ENCODE measurements around the gene ANO6. TPM values are rescaled to one million over a fixed set of nuclear protein-coding genes. Genes with fewer than 3 reads are reported as not detected.
"Not testable (repeated sequence)": the region's sequence is repeated elsewhere in the genome, so short reads cannot be mapped to it uniquely, and the experiment has no call there.

The ANO6 gene
- total RNA-seq, 2 experiments from 2014 or later = 29.2 to 29.8 TPM

DNA sequence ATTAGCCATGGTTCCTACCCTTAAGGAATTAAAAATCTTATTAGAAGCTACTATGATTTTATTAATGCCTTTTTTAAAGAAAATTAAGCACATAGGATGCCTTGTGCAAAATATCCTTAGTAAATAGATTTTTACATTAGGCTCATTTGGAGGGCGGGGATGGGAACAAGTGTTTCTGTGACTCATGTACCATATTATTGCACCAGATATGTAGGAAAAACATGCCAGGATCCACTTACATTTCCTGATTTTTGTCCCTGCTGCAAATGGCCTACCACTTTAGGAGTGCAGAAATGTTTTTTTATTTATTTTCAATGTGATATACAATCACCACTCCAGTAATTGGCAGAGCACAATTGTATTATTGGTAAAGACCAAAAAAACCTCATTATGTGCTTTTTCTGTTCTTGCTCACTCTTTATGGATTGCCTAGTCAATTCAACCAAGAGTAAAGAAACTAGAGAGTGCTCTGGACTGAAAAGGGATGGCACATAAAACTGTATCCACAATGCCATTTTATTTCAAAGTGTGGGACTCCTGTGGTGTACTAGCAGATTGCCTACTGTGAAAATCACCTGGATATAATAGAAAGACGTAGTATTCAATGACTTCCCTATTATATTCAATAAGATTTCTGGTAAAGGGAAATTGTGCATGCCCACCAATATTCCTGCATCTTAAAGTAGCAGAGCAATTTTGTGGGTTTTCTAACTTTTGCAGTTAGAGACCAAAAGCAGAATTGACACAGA is 86.9 kb downstream of the ANO6 start:
- no peaks in the 10 kb centered on the region for H3K9me3 Mint-ChIP-seq
- no peaks in the 10 kb centered on the region for H3K4me1 Mint-ChIP-seq
- DNase-seq = no peak
- H3K4me3 Mint-ChIP-seq = no peak overlapping the region
- ChIA-PET POLR2A (no interaction called here), CTCF (no interaction called here)
- no peaks in the 10 kb centered on the region for H3K27me3 Mint-ChIP-seq
- peaks cover 11% of the 10 kb centered on the region for H3K36me3 Mint-ChIP-seq (ENCODE audit: low read depth)
- H3K27ac Mint-ChIP-seq = no peak overlapping the region

DNA sequence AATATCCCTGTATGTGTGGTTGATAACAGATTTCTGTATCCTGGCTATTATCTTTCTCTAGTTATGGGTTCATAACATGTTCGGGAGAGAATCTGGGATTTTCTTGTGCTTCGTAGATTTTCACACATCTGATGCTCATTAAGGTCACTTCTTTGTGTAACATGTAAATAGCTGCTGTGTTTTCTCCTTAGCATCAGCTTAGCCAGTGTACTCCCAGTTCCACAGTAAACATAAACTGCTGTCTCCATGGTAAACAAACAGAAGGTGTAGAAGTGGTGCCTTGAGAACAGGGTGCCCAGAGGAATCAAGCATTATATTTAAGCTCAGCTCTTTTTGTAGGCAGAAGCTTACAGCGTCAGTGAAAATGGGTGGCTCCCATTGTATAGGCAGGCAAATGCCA is 88.0 kb downstream of the ANO6 start:
- ChIA-PET POLR2A (no interaction called here), CTCF (no interaction called here)

DNA sequence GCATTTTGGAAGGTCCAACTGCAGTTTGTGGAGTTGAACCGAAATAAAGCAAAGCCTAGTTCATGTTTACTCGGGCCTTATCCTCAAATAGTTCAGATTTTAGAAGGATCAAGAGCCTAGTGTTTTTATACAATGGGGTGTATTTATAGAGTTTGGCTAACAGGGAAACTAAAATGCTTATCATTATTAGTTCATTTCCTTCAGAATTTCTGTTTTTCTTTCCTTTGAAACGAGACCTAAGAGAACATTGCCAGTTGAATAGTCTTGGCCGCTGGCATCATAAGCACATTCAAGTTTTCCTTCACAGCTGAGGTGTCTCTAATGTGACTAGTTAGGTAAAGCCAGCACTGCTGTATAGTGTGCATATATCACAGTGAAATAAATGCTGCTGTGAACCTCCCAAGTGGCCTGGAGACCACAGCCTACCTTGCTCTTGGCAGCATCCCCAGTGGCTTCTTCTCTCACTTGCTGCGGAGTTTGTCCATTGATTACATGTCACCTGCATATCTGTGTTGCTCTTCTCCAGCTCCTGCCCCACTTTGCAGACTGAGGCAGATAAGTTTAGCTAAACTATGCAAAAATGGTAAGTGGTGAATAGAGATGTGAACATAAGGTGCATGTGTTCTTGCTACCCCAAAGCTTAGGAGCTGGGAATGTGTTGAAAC is 88.8 kb downstream of the ANO6 start:
- H3K27ac Mint-ChIP-seq = no peak overlapping the region
- no peak overlapping the region for H3K4me3 Mint-ChIP-seq
- no peaks in the 10 kb centered on the region for H3K27me3 Mint-ChIP-seq
- ChIA-PET POLR2A (interaction anchor here (0.5 kb wide), 1 partner anchor 71 kb away, joined by 4 read pairs; no protein-coding TSS in a partner anchor), CTCF (no interaction called here)
- DNase-seq = no peak
- H3K36me3 Mint-ChIP-seq (ENCODE audit: low read depth) = peaks cover 11% of the 10 kb centered on the region
- no peaks in the 10 kb centered on the region for H3K4me1 Mint-ChIP-seq
- H3K9me3 Mint-ChIP-seq = no peaks in the 10 kb centered on the region

More for the DNA sequence above, 88.0 kb downstream of the ANO6 start:
- peaks cover 11% of the 10 kb centered on the region for H3K36me3 Mint-ChIP-seq (ENCODE audit: low read depth)
- H3K9me3 Mint-ChIP-seq = no peaks in the 10 kb centered on the region
- H3K4me3 Mint-ChIP-seq = no peak overlapping the region
- DNase-seq = no peak
- H3K27ac Mint-ChIP-seq = no peak overlapping the region
- H3K27me3 Mint-ChIP-seq = no peaks in the 10 kb centered on the region
- H3K4me1 Mint-ChIP-seq = no peaks in the 10 kb centered on the region

DNA sequence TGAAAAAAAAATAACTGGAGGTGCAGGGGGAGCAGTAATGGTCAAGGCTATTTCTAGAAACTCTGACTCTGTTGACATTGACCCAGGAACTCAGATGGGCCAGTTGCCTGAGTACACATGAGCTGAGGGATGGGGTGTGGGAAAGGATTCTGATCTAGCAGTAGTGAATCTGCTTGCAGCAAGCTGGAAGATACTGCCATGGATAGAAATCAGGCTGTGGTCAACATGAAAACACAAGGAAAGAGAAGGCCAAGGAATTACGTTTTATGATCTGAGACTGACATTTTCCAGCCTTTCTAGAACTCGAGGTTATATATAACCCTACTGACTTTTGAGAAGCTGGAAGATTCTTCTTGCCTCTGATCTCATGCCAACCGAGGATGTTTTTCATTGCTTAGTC is 90.0 kb downstream of the ANO6 start:
- H3K4me1 Mint-ChIP-seq = no peaks in the 10 kb centered on the region

DNA sequence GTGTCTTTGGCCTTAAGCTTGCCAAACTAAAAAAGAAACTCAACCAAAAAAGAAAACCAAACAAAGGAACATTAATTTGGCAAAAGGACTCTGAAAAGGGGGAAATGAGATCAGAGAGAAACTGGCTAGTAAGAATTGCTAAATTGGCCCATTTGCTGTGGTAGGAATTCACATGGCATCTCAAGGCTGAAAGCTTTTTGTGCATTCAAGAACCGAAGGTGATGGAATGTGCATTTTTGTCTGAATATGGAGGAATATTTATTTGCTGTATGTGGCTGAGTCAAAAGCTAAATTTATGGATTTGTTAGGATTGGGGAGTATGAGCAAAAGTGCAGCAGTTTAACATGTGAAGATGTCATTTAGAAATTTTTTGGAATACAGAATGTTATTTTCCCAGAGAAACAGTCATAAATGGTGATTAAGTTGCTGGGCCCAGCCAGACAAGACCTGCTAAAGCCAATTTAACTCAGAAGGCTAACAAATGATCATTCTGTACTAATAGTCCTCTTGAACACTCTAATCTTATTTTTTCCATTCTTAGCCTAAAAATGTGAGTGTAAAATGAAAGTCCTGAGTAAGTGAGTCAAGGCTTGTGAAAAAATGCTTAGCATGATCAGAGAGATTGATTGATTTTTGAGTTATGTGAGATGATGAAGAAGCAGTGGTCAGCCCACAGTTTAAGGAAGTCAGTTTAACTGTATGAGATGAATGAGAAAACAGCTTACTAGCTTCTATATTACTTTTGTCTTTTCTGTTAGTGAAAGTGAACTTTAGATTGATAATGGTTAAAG is 94.1 kb downstream of the ANO6 start:
- H3K9me3 Mint-ChIP-seq = peaks cover 4% of the 10 kb centered on the region
- no peaks in the 10 kb centered on the region for H3K27me3 Mint-ChIP-seq
- peaks cover 12% of the 10 kb centered on the region for H3K36me3 Mint-ChIP-seq (ENCODE audit: low read depth)
- ChIA-PET POLR2A (no interaction called here), CTCF (no interaction called here)
- H3K4me1 Mint-ChIP-seq = peaks cover 4% of the 10 kb centered on the region
- H3K4me3 Mint-ChIP-seq = no peak overlapping the region
- H3K27ac Mint-ChIP-seq = no peak overlapping the region
- DNase-seq = no peak

More for the DNA sequence above, 90.0 kb downstream of the ANO6 start:
- Mint-ChIP-seq H3K27me3 (no peaks in the 10 kb centered on the region), H3K4me3 (no peak overlapping the region), H3K36me3 (ENCODE audit: low read depth) (peaks cover 11% of the 10 kb centered on the region), H3K27ac (no peak overlapping the region), H3K9me3 (no peaks in the 10 kb centered on the region)
- POLR2A ChIA-PET = no interaction called here
- no peak for DNase-seq
- CTCF ChIA-PET = no interaction called here

DNA sequence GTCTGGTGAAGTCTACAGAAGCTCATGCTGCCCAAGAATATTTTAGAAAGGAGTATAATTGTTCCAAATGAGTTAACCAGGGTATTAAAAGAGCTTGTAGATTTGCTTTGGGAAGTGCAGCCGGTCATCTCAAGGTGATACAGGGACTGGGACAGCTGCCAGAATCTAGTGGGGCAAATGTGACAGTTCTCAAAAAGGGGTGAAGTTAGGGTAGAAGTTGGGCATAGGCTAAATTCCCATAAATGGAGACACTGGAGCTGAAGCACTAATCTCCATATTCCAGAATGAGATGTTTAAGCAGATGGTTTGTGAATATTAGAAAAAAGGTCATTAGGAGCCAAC is 94.7 kb downstream of the ANO6 start:
- POLR2A ChIA-PET = no interaction called here
- Mint-ChIP-seq H3K9me3 (peaks cover 9% of the 10 kb centered on the region), H3K27me3 (no peaks in the 10 kb centered on the region), H3K27ac (no peak overlapping the region), H3K4me1 (peaks cover 10% of the 10 kb centered on the region), H3K36me3 (ENCODE audit: low read depth) (peaks cover 15% of the 10 kb centered on the region), H3K4me3 (no peak overlapping the region)
- DNase-seq = no peak
- CTCF ChIA-PET = no interaction called here

DNA sequence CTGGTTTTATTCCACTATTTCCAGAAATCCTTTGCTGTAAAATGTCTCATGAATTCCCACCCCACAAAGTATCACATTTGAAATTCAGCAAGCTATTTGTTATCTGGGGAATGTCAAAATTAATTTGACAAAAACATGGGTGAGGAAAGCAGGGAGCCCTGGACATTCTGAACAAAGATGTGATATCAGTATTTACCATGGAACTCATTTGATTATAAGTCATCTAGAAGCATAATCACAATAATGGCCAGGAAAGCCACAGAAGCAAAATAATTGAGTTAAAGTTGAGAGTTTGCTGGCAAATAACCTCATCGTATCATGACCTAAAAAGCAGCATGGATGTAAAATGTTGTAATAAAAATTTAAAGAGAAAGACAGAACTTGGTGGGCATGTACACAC is 96.1 kb downstream of the ANO6 start:
- ChIA-PET CTCF (no interaction called here), POLR2A (no interaction called here)
- H3K27me3 Mint-ChIP-seq = no peaks in the 10 kb centered on the region
- H3K4me3 Mint-ChIP-seq = no peak overlapping the region
- H3K4me1 Mint-ChIP-seq = peaks cover 12% of the 10 kb centered on the region
- H3K36me3 Mint-ChIP-seq (ENCODE audit: low read depth) = peaks cover 19% of the 10 kb centered on the region
- peaks cover 9% of the 10 kb centered on the region for H3K9me3 Mint-ChIP-seq
- DNase-seq = no peak
- no peak overlapping the region for H3K27ac Mint-ChIP-seq

DNA sequence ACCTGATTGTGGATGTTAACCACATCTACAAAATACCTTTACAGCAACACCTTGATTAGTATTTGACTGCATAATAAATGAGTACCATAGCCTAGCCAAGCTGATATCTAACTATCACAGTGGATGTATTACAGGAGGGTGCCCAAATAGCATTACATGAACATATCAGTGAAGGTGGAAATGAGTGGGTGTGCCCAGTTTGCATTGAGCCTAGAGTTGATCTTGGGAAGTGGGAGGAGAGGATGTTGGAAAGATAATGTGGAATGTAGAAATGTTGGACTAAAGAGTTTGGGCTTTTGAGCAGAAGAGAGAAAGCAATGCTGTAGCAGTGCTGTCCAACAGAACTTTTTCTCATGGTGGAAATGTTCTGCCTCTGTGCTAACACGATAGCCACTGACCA is 98.9 kb downstream of the ANO6 start:
- DNase-seq = no peak
- Mint-ChIP-seq H3K4me1 (peaks cover 12% of the 10 kb centered on the region), H3K27me3 (no peaks in the 10 kb centered on the region), H3K9me3 (peaks cover 14% of the 10 kb centered on the region), H3K4me3 (no peak overlapping the region), H3K36me3 (ENCODE audit: low read depth) (peaks cover 25% of the 10 kb centered on the region), H3K27ac (no peak overlapping the region)
- CTCF ChIA-PET = no interaction called here
- POLR2A ChIA-PET = no interaction called here

DNA sequence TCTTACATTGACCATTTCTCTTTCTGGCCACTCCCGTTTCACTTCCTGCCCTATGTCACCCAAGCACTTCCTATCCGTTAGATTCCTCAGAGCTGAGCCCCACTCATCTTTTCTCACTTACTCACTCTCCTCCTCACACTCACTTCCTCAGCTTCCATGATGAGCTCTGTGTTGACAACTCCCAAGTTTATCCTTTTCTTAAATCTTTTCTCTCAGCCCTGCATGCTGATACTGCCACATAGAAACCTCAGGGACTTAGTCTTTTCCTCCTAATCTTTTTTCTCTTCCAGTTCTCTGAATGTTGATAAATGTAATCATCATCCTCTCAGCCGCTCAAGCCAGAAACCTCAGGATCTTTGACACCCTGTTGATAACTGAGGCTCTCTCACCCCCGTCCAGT is 99.6 kb downstream of the ANO6 start:
- Mint-ChIP-seq H3K9me3 (peaks cover 14% of the 10 kb centered on the region), H3K4me1 (peaks cover 12% of the 10 kb centered on the region), H3K27ac (peak overlapping the region; percentile 64), H3K4me3 (no peak overlapping the region), H3K36me3 (ENCODE audit: low read depth) (peaks cover 25% of the 10 kb centered on the region), H3K27me3 (no peaks in the 10 kb centered on the region)
- DNase-seq = no peak
- ChIA-PET POLR2A (no interaction called here), CTCF (interaction anchor here (0.7 kb wide), 1 partner anchor 14 kb away, joined by 3 read pairs; no protein-coding TSS in a partner anchor)

GRCh38 chr12:45317261-45317660 is 101.4 kb downstream of the ANO6 start:
- H3K36me3 Mint-ChIP-seq (ENCODE audit: low read depth) = peaks cover 34% of the 10 kb centered on the region
- H3K27me3 Mint-ChIP-seq, CTCF ChIA-PET, H3K27ac Mint-ChIP-seq, DNase-seq, H3K4me3 Mint-ChIP-seq, POLR2A ChIA-PET: not testable (repeated sequence)
- H3K9me3 Mint-ChIP-seq = peaks cover 14% of the 10 kb centered on the region
- peaks cover 14% of the 10 kb centered on the region for H3K4me1 Mint-ChIP-seq

- DNase-seq = no peak
Observed at GRCh38 chr12:45322810-45323209, 106.9 kb downstream of the ANO6 start.

DNA sequence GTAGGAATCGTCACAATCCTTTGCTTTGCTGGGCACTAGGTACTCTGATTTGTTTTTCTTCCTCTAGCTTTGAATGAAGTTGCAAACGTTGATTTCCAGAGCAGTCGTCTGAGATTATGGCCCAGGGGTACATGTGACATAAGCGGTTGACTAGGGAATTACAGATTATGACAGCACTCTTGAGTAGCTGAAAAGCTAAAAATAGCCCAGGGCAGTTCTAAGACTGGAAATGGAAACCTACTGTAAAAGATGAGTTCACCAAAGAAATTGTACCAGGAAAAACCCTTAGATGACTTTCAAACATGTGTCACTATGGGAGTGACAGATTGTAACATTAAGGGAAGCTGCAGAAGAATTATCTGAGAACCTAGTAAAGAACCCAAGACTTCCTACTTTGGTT is 108.5 kb downstream of the ANO6 start:
- CTCF ChIA-PET = no interaction called here
- peaks cover 12% of the 10 kb centered on the region for H3K36me3 Mint-ChIP-seq (ENCODE audit: low read depth)
- POLR2A ChIA-PET = no interaction called here
- no peaks in the 10 kb centered on the region for H3K9me3 Mint-ChIP-seq
- H3K4me1 Mint-ChIP-seq = peaks cover 2% of the 10 kb centered on the region
- no peak for DNase-seq
- no peaks in the 10 kb centered on the region for H3K27me3 Mint-ChIP-seq
- H3K4me3 Mint-ChIP-seq = no peak overlapping the region
- no peak overlapping the region for H3K27ac Mint-ChIP-seq

More at GRCh38 chr12:45322810-45323209, 106.9 kb downstream of the ANO6 start:
- Mint-ChIP-seq H3K36me3 (ENCODE audit: low read depth) (peaks cover 12% of the 10 kb centered on the region), H3K4me3 (no peak overlapping the region), H3K4me1 (peaks cover 2% of the 10 kb centered on the region), H3K9me3 (peaks cover 4% of the 10 kb centered on the region), H3K27me3 (no peaks in the 10 kb centered on the region), H3K27ac (no peak overlapping the region)
- ChIA-PET POLR2A (no interaction called here), CTCF (no interaction called here)

DNA sequence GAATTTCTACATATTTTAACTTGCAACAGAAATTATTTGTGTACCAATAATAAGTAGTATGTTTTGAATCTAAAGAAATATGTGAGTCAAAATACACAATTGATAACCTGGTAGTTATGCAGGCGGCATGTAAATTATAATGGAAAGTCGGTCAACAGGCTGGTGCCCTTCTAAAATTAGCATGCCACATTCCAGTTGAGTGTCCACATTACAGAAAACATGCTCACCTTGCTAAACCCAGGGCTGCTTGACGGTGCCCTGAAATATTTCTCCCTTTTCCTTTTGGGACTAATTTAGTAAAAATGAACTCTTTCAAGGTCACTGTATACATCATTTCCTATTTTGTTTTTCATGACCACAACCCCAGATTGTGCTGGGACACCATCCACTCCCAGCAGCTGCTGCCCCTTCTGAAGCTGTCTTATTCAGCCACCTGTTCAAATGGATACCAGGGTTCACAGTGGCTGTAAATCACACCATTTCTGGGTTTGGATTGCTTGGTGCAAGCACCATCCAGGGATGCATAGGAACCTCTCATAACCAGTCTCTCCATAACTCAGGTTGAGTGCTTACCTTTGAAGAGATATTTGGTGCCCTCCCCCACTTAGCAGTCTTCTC is 110.6 kb downstream of the ANO6 start:
- no peaks in the 10 kb centered on the region for H3K27me3 Mint-ChIP-seq
- ChIA-PET POLR2A (no interaction called here), CTCF (no interaction called here)
- H3K4me1 Mint-ChIP-seq = no peaks in the 10 kb centered on the region
- H3K36me3 Mint-ChIP-seq (ENCODE audit: low read depth) = peaks cover 8% of the 10 kb centered on the region
- no peak overlapping the region for H3K27ac Mint-ChIP-seq
- H3K9me3 Mint-ChIP-seq = no peaks in the 10 kb centered on the region
- DNase-seq = no peak
- no peak overlapping the region for H3K4me3 Mint-ChIP-seq
